HG03095 (cell line): ENCODE results near the gene ZFR2.
"Not testable (repeated sequence)": the region's sequence is repeated elsewhere in the genome, so short reads cannot be mapped to it uniquely, and the experiment has no call there.

ENCODE experiments used
- ATAC-seq: cut with Tn5 transposase; IDR thresholded peaks from one replicate; pipeline ENCODE4 v1.9.1; 2021; ENCODE audit warnings: moderate library complexity; ENCODE audit not compliant: unreplicated experiment

ZFR2 gene

GRCh38 chr19:3774621-3775373 lies 94.0 kb downstream of the ZFR2 start:
- ATAC-seq = no peak

GRCh38 chr19:3773814-3774515 lies 94.9 kb downstream of the ZFR2 start:
- no peak for ATAC-seq

- no peak for ATAC-seq
Observed at GRCh38 chr19:3771906-3772455, 96.9 kb downstream of the ZFR2 start, which contains the start of gene RAX2. Gene RAX2 (minus strand): TSS chr19:3772228. CDS start chr19:3771742, 486 bp downstream.

- ATAC-seq = no peak
Observed at GRCh38 chr19:3771000-3771905, 97.6 kb downstream of the ZFR2 start.

- ATAC-seq = no peak
Observed at GRCh38 chr19:3770136-3770999, 98.5 kb downstream of the ZFR2 start.

GRCh38 chr19:3769494-3769893 lies 99.3 kb downstream of the ZFR2 start:
- no peak for ATAC-seq

- ATAC-seq = no peak
Observed at GRCh38 chr19:3768748-3769099, 100.1 kb downstream of the ZFR2 start.

GRCh38 chr19:3768015-3768747 lies 100.7 kb downstream of the ZFR2 start:
- ATAC-seq = no peak

GRCh38 chr19:3767050-3767449 lies 101.8 kb downstream of the ZFR2 start:
- ATAC-seq = no peak

GRCh38 chr19:3766520-3766919 lies 102.3 kb downstream of the ZFR2 start:
- ATAC-seq = no peak

GRCh38 chr19:3765757-3766156 lies 103.1 kb downstream of the ZFR2 start:
- ATAC-seq = not testable (repeated sequence)

GRCh38 chr19:3765121-3765520 lies 103.7 kb downstream of the ZFR2 start:
- no peak for ATAC-seq

- peak; percentile 56 for ATAC-seq
Observed at GRCh38 chr19:3762501-3763459, 106.1 kb downstream of the ZFR2 start, which contains the start of gene MRPL54. Gene MRPL54 (plus strand): TSS chr19:3762682. CDS start chr19:3762701, 19 bp downstream.

GRCh38 chr19:3762130-3762473 lies 106.7 kb downstream of the ZFR2 start:
- ATAC-seq = no peak

- ATAC-seq = peak; percentile 49
Observed at GRCh38 chr19:3761382-3762129, 107.3 kb downstream of the ZFR2 start, which contains the start of gene APBA3. Gene APBA3 (minus strand): TSS chr19:3761692. CDS start chr19:3760264, 1,428 bp downstream.

- ATAC-seq = no peak
Observed at GRCh38 chr19:3760871-3761361, 107.9 kb downstream of the ZFR2 start.
